HEK293 (cell line): Measurements from ENCODE around the gene SLC6A4.

Experiments used
- CTCF ChIA-PET: fragments of 350-600 bp; formaldehyde crosslinking; extraction: SDS; loops from one replicate; lab custom pipeline; 2021; ENCODE audit warnings: antibody characterized with exemption; lab: Yijun Ruan, JAX
- POLR2A ChIA-PET: fragments of 300-600 bp; formaldehyde crosslinking; extraction: SDS; loops from one replicate; lab custom pipeline; 2020; ENCODE audit warnings: antibody characterized with exemption, inconsistent platforms; lab: Yijun Ruan, JAX
- H3K27ac ChIP-seq: fragments of 200-500 bp; sonication (Bioruptor generic); 2 replicates; pipeline ENCODE4 v1.5.1; 2014; ENCODE audit warnings: low read depth, low read length, control low read depth, inconsistent platforms; ENCODE audit errors: extremely low read depth
- H3K36me3 ChIP-seq, 2 experiments: fragments of 200-500 bp in 1 of 2; sonication (Bioruptor generic) in 1 of 2; 1 replicate in 1 of 2; 2 replicates in 1 of 2; pipeline ENCODE4 v1.5.1; 2014 to 2017; ENCODE audit warnings: inconsistent platforms in 2 of 2, low read length in 2 of 2; ENCODE audit not compliant: control insufficient read depth in 2 of 2, insufficient read depth in 1 of 2
- H3K4me1 ChIP-seq: fragments of 200-500 bp; sonication (Bioruptor generic); 2 replicates; pipeline ENCODE4 v1.5.1; 2014; ENCODE audit warnings: mild to moderate bottlenecking, low read length, inconsistent platforms; ENCODE audit not compliant: control insufficient read depth, insufficient read depth
- H3K4me3 ChIP-seq: 2 replicates; pipeline ENCODE4 v1.5.1; 2011; ENCODE audit warnings: low read depth, mild to moderate bottlenecking, control low read depth, low read length, moderate library complexity
- H3K9me3 ChIP-seq: fragments of 200-500 bp; sonication (Bioruptor generic); 2 replicates; pipeline ENCODE4 v1.5.1; 2014; ENCODE audit warnings: low read depth, low read length, inconsistent platforms; ENCODE audit not compliant: control insufficient read depth, insufficient read depth
- BCL6B ChIP-seq: fragments of 450-650 bp; formaldehyde crosslinking; IDR thresholded peaks from 2 replicates; pipeline ENCODE4 v1.5.1; 2017; ENCODE audit warnings: missing biosample characterization, missing genetic modification characterization
- ZBTB20 ChIP-seq: fragments of 450-650 bp; formaldehyde crosslinking; IDR thresholded peaks from 2 replicates; pipeline ENCODE4 v1.5.1; 2016; ENCODE audit warnings: missing biosample characterization, missing genetic modification characterization
- ZNF112 ChIP-seq: fragments of 450-650 bp; formaldehyde crosslinking; IDR thresholded peaks from 2 replicates; pipeline ENCODE4 v1.5.0; 2017; ENCODE audit warnings: missing biosample characterization, missing genetic modification characterization
- ZNF121 ChIP-seq: fragments of 450-650 bp; formaldehyde crosslinking; IDR thresholded peaks from 2 replicates; pipeline ENCODE4 v1.5.1; 2016; ENCODE audit warnings: missing biosample characterization, missing genetic modification characterization
- ZNF146 ChIP-seq: fragments of 450-650 bp; formaldehyde crosslinking; IDR thresholded peaks from 2 replicates; pipeline ENCODE4 v1.5.1; 2016; ENCODE audit warnings: missing biosample characterization, missing genetic modification characterization
- ZNF148 ChIP-seq: fragments of 450-650 bp; formaldehyde crosslinking; IDR thresholded peaks from 2 replicates; pipeline ENCODE4 v1.5.0; 2017; ENCODE audit warnings: missing biosample characterization, missing genetic modification characterization, borderline replicate concordance
- ZNF155 ChIP-seq: fragments of 450-650 bp; formaldehyde crosslinking; IDR thresholded peaks from 2 replicates; pipeline ENCODE4 v1.5.1; 2016; ENCODE audit warnings: missing biosample characterization, missing genetic modification characterization
- ZNF274 ChIP-seq, 2 experiments: fragments of 200-500 bp in 1 of 2; fragments of 450-650 bp in 1 of 2; sonication (Bioruptor generic) in 1 of 2; formaldehyde crosslinking in 1 of 2; IDR thresholded peaks; 2 replicates each; pipeline versions ENCODE4 v1.5.1 to v1.6.1; 2014 to 2016; ENCODE audit warnings: borderline replicate concordance in 1 of 2, inconsistent platforms in 1 of 2, low read length in 1 of 2, missing biosample characterization in 1 of 2, missing genetic modification characterization in 1 of 2
- ZNF302 ChIP-seq: fragments of 450-650 bp; formaldehyde crosslinking; IDR thresholded peaks from 2 replicates; pipeline ENCODE4 v1.5.1; 2016; ENCODE audit warnings: missing biosample characterization, missing genetic modification characterization, low read depth
- ZNF513 ChIP-seq: fragments of 450-650 bp; IDR thresholded peaks from 2 replicates; pipeline ENCODE4 v1.5.1; 2018; ENCODE audit warnings: missing biosample characterization, missing genetic modification characterization
- ZNF645 ChIP-seq: fragments of 450-650 bp; formaldehyde crosslinking; IDR thresholded peaks from 2 replicates; pipeline ENCODE4; 2016; ENCODE audit warnings: missing biosample characterization, missing genetic modification characterization
- ZNF658 ChIP-seq: fragments of 450-650 bp; formaldehyde crosslinking; IDR thresholded peaks from 2 replicates; pipeline ENCODE4; 2016; ENCODE audit warnings: missing biosample characterization, missing genetic modification characterization
- ZNF660 ChIP-seq: fragments of 450-650 bp; IDR thresholded peaks from 2 replicates; pipeline ENCODE4 v1.5.1; 2018; ENCODE audit warnings: missing biosample characterization, mild to moderate bottlenecking, missing genetic modification characterization
- ZNF76 ChIP-seq: fragments of 450-650 bp; formaldehyde crosslinking; IDR thresholded peaks from 2 replicates; pipeline ENCODE4; 2016; ENCODE audit warnings: low read depth, missing biosample characterization, missing genetic modification characterization, borderline replicate concordance
- ZNF785 ChIP-seq: fragments of 450-650 bp; formaldehyde crosslinking; IDR thresholded peaks from 2 replicates; pipeline ENCODE4 v1.5.1; 2016; ENCODE audit warnings: missing biosample characterization, missing genetic modification characterization
- ZNF830 ChIP-seq: fragments of 450-650 bp; IDR thresholded peaks from 2 replicates; pipeline ENCODE4 v1.5.0; 2018; ENCODE audit warnings: missing biosample characterization, missing genetic modification characterization, low read depth, mild to moderate bottlenecking, moderate library complexity
- ZSCAN16 ChIP-seq: fragments of 450-650 bp; formaldehyde crosslinking; IDR thresholded peaks from 2 replicates; pipeline ENCODE4 v1.5.1; 2016; ENCODE audit warnings: missing biosample characterization, missing genetic modification characterization
- TF ChIP-seq, protein P1 (sequence below): fragments of 450-650 bp; formaldehyde crosslinking; IDR thresholded peaks from 2 replicates; pipeline ENCODE4 v1.5.1; 2016; ENCODE audit warnings: missing biosample characterization, missing genetic modification characterization
- TF ChIP-seq, protein P2 (sequence below): fragments of 450-650 bp; formaldehyde crosslinking; IDR thresholded peaks from 2 replicates; pipeline ENCODE4 v1.5.1; 2017; ENCODE audit warnings: missing biosample characterization, missing genetic modification characterization

The SLC6A4 gene

DNA sequence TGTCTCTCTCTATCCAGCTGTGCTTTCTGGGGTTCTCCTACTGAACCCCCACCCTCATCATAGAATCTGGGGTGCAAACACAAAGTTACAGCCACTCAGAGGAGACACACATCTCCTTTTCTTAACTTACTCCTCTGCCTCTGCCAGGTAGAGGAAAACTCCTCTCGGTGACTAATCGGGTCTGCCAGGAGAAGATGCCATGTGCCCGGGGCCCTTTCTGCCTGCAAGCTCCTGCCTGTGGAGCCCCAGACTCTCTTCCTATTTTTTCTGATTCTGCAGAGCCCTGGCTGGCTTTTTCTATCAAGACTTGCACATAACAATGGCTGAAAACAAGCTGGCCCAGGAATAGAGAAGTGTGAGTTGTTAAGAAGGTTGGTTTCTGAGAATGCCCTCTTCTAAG, 10.4 kb downstream of the SLC6A4 start:
- Histone ChIP-seq H3K36me3 (no peaks in the 10 kb centered on the region), H3K4me1 (no peaks in the 10 kb centered on the region)
- CTCF ChIA-PET: interaction anchor here (0.6 to 1.7 kb wide), 4 partner anchors 24 to 474 kb away, joined by 3 to 6 read pairs (median 4); no protein-coding TSS in a partner anchor

GRCh38 chr17:30224419-30224960, 11.0 kb downstream of the SLC6A4 start:
- no peak overlapping the region for H3K27ac ChIP-seq
- H3K4me1 ChIP-seq: no peaks in the 10 kb centered on the region
- no peaks in the 10 kb centered on the region for H3K9me3 ChIP-seq
- POLR2A ChIA-PET: no interaction called here
- CTCF ChIA-PET: interaction anchor here (0.9 to 1.7 kb wide), 3 partner anchors 23 to 120 kb away, joined by 4 to 6 read pairs (median 4); no protein-coding TSS in a partner anchor
- no peak for TF ChIP-seq ZNF645 (tag by site-specific recombination)
- TF ChIP-seq ZNF155 (tag by site-specific recombination): no peak
- TF ChIP-seq ZNF148 (tag by site-specific recombination): no peak
- no peak for TF ChIP-seq ZNF785 (tag by site-specific recombination)
- TF ChIP-seq, all 188 proteins: peak for 0
- Histone ChIP-seq H3K36me3 (no peaks in the 10 kb centered on the region), H3K4me3 (no peak overlapping the region)

More for the DNA sequence above, 10.4 kb downstream of the SLC6A4 start:
- no peak overlapping the region for H3K27ac ChIP-seq
- POLR2A ChIA-PET: interaction anchor here (0.6 to 0.7 kb wide), 2 partner anchors 30 to 463 kb away, joined by 3 read pairs; no protein-coding TSS in a partner anchor
- H3K9me3 ChIP-seq: no peaks in the 10 kb centered on the region
- no peak overlapping the region for H3K4me3 ChIP-seq
- TF ChIP-seq, protein P1, sequence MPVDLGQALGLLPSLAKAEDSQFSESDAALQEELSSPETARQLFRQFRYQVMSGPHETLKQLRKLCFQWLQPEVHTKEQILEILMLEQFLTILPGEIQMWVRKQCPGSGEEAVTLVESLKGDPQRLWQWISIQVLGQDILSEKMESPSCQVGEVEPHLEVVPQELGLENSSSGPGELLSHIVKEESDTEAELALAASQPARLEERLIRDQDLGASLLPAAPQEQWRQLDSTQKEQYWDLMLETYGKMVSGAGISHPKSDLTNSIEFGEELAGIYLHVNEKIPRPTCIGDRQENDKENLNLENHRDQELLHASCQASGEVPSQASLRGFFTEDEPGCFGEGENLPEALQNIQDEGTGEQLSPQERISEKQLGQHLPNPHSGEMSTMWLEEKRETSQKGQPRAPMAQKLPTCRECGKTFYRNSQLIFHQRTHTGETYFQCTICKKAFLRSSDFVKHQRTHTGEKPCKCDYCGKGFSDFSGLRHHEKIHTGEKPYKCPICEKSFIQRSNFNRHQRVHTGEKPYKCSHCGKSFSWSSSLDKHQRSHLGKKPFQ (tag by site-specific recombination): no peak
- TF ChIP-seq ZBTB20 (tag by site-specific recombination): peak; percentile 75

- no peak overlapping the region for H3K4me3 ChIP-seq
- no peak overlapping the region for H3K27ac ChIP-seq
- H3K9me3 ChIP-seq: no peaks in the 10 kb centered on the region
- no peaks in the 10 kb centered on the region for H3K36me3 ChIP-seq
- no peaks in the 10 kb centered on the region for H3K4me1 ChIP-seq
- ChIA-PET POLR2A (interaction anchor here (0.6 kb wide), 1 partner anchor 23 kb away, joined by 4 read pairs; no protein-coding TSS in a partner anchor), CTCF (no interaction called here)
- TF ChIP-seq, protein P2, sequence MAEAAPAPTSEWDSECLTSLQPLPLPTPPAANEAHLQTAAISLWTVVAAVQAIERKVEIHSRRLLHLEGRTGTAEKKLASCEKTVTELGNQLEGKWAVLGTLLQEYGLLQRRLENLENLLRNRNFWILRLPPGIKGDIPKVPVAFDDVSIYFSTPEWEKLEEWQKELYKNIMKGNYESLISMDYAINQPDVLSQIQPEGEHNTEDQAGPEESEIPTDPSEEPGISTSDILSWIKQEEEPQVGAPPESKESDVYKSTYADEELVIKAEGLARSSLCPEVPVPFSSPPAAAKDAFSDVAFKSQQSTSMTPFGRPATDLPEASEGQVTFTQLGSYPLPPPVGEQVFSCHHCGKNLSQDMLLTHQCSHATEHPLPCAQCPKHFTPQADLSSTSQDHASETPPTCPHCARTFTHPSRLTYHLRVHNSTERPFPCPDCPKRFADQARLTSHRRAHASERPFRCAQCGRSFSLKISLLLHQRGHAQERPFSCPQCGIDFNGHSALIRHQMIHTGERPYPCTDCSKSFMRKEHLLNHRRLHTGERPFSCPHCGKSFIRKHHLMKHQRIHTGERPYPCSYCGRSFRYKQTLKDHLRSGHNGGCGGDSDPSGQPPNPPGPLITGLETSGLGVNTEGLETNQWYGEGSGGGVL (tag by site-specific recombination): no peak
- TF ChIP-seq ZNF658 (tag by site-specific recombination): no peak
- no peak for TF ChIP-seq ZNF76 (tag by site-specific recombination)
- no peak for TF ChIP-seq ZNF830 (tag by site-specific recombination)
- no peak for TF ChIP-seq ZNF146 (tag by site-specific recombination)
- TF ChIP-seq ZNF513 (tag by site-specific recombination): no peak
- TF ChIP-seq ZNF274 (IDR thresholded peaks at IDR 0.05; ENCODE audit: low read length): no peak
- TF ChIP-seq ZNF274 (tag by site-specific recombination; IDR thresholded peaks at IDR 0.05; ENCODE audit: borderline replicate concordance): no peak
- TF ChIP-seq ZNF112 (tag by site-specific recombination): no peak
- TF ChIP-seq ZSCAN16: no peak
- no peak for TF ChIP-seq ZNF660 (tag by site-specific recombination)
- TF ChIP-seq ZNF121 (tag by site-specific recombination): no peak
- no peak for TF ChIP-seq ZNF302
- TF ChIP-seq BCL6B (tag by site-specific recombination): no peak
Observed at GRCh38 chr17:30222721-30223175, 12.7 kb downstream of the SLC6A4 start.
